NCI-H345 treated with DMSO at 0.1 percent for 48 hours (cell line): ENCODE measurements around the gene NECAB2.

Experiments
- DNase-seq: peaks from one replicate; lab custom pipeline; 2025; ENCODE audit not compliant: unreplicated experiment; lab: John Stamatoyannopoulos, UW

Gene NECAB2

DNA sequence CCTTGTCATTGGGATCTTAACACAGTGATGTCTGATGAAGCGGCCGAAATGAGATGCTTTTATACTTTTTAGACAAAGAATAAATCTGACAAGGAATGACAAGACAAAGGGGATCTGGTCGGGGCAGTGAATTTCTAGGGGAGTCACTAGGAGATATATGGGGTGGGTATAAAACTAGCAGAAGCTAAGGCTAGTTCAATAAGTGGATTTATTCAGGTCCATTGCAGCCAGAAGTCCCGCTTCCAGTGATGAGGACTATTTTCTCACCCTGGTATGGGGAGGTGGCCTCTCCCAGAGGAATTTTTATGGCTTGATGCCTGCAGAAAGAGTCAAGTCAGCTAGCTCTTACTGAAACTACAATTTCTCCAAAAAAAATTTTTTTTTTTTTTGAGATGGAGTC, 50.7 kb downstream of the NECAB2 start:
- DNase-seq, result no peak

DNA sequence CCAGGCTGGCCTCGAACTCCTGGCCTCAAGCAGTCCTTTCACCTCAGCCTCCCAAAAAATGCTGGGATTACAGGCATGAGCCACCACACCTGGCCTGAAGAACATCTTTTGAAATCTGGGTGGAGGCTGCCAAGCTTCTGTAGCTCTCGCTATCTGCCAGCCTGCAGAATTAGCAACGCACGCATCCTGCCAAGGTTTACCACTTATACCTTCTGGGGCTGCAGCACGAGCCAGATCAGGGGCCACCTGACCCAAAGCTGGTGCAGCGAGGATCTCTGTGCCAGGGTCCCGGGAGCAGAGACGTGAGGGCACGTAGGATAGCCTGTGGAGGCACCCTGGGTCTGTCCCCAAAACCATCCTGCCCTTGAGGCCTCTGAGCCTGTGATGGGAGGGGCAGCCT, 52.3 kb downstream of the NECAB2 start:
- no peak for DNase-seq

DNA sequence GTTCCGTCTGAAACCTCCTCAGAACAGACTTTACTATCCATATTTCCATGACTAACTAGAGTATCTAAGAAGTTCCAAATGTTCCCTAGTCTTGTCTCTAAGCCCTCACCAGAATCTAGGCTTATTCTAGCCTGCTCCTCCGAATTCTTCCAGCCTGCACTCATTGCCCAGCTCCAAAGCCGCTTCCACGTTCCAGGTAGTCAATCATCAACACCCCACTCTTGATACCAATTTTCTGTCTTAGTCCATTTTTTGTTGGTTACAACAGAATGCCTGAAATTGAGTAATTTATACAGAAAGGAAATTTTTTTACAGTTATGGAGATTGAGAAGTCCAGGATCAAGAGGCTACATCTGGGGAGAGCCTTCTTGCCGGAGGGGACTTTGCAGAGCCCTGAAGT, 53.4 kb downstream of the NECAB2 start:
- DNase-seq, result no peak

DNA sequence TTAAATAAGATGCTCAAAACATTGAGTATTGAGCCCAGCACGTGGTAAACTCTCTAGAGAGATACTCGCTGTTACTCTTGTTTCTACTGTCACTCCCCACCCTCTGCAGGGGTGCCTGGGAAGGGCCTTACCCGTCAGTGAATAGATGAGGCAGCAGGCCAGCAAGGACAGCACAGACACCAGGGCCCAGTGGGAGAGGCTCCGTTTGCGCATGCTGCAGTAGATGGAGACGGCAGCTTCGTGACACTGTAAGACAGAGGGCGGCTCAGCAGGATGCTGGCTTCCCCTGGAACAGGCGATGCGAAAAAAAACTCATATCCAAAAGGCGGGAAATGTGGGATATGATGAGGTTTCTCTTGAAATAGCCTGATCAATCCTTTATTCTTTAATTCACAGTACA, 54.6 kb downstream of the NECAB2 start:
- DNase-seq, result no peak

DNA sequence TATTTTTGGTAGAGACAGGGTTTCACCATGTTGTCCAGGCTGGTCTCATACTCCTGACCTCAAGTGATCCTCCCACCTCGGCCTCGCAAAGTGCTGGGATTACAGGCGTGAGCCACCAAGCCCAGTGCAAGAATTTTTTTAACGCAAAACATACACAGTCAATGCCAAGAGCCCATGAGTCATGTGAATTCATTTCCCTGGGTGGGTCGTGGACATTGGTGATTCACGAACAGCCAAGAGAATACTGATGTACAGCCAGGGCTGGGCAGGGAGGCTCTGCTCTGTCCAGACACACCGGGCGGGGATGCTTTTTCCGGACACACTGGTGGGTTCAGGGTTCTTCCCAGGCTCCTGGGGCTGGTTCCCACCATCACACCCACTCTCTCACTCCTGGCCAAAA, 56.8 kb downstream of the NECAB2 start:
- no peak for DNase-seq

DNA sequence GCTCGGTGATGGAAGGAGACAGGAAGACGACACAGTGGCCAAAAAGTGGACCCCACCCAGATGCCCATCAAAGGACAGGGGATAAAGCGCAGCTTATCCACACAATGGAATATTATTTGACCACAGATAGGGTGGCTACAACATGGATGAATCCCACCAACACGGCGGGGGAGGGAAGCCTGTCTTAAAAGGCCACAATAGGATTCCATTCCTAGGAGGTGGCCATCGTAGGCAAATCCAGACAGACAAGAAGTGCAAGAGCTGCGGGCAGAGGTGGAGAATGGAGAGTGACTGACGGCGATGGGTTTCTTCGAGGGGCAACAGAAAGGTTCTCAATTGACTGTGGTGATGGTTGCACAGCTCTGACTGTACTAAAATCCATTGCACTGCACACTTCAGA, 58.6 kb downstream of the NECAB2 start:
- DNase-seq, result no peak

DNA sequence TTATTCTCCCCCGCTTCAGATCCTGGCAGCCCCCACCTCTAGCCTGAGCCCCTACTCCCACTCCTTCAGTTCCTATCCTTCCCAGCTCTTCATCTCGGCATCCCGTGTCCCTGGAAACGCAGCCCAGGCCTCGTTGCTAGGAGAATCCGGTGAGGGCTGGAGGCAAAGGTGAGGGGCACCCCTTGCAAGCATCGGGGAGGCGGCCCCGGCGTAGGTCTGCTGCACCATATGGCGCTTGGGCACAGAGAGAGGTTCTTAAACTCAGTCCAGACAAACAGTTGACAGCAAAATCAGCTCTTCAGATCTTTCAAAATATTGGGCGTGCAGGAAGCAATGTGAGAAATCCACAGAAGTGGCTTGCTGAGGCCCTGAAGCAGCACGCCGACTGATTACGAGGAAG, 59.6 kb downstream of the NECAB2 start:
- DNase-seq, result no peak

DNA sequence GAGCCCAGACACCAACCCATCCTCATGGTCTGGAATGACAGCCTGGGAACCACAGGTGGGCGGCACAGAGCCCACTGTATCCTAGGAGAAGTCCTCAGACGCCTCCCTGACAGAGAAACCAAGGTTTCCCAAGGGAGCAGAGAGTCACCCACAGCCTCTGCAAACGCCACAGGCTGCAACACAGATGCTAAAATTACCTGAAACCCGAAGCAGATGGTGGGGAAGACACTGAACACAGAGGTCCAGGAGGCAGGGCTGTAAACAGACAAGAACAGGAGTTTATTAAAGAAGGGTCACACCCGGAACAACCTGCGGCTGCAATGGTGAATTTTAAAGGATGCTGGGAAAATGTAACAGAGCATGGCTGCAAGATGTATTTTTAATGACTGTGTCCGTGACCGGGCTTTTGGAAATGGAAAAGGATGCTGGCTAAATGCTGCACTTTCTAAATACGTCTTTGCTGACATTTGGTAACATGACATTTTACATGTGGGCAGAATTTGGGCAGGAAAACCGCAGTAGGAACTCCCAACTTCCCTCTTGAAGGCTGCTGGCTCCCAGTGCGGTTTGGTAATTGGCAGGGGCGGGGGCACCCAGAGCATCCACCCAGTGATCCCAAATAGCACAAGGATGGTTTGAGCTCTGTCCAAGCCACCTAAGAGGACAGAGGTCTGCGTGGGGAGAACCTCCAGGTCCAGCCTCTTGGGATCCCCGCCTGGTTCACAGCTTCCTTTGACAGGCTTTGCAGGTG, 61.4 kb downstream of the NECAB2 start:
- no peak for DNase-seq

DNA sequence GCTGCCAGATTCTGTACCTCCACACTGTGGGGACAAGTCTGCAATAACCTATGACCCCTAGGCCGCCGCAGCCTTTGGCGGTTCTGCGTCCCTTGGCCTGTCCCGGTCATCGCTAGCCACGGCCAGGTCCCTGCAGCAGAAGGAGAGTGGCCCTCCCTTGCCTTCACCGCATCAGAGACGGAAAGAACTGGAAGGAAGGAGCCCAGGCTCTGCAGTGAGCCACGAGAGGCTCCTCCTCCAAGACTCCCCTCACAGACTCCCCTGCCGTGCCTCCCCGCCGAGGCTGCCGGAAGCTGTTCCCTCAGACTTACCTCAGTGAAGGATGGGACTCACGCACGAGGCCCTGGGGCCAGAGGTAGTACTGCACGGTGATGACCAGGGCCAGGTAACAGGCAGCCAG, 63.5 kb downstream of the NECAB2 start:
- DNase-seq, result no peak

DNA sequence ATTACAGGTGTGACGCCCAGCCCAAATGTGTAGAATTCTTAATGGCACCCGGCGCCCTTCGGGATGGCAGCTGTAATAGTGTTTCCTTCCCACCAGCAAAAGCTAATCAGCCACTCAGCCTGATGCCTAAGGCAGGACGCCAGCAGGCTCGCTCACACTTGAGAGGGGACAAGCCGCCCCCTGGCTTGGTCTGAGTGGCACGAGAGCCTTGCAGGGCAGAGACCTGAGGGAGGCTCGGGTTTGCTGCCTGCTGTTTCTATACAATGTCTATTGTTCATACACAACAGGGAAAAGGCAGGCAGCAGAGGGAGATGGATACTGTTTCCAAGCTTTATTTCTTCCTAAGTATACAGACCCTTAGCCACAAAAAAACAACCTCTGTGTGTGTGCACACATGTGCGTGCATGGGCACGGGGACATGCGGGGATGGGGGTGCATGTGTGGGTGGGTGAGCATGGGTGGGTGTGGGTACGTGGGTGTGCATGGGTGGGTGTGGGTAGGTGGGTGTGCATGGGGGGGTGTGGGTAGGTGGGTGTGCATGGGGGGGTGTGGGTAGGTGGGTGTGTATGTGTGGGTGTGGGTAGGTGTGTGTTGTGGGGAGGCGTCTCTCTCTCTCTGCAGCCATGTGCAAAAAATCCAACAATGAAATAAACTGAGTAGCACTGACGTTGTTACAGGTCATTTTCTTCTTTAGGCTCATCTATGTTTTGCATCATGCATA, 64.6 kb downstream of the NECAB2 start:
- peak; percentile 68 for DNase-seq

DNA sequence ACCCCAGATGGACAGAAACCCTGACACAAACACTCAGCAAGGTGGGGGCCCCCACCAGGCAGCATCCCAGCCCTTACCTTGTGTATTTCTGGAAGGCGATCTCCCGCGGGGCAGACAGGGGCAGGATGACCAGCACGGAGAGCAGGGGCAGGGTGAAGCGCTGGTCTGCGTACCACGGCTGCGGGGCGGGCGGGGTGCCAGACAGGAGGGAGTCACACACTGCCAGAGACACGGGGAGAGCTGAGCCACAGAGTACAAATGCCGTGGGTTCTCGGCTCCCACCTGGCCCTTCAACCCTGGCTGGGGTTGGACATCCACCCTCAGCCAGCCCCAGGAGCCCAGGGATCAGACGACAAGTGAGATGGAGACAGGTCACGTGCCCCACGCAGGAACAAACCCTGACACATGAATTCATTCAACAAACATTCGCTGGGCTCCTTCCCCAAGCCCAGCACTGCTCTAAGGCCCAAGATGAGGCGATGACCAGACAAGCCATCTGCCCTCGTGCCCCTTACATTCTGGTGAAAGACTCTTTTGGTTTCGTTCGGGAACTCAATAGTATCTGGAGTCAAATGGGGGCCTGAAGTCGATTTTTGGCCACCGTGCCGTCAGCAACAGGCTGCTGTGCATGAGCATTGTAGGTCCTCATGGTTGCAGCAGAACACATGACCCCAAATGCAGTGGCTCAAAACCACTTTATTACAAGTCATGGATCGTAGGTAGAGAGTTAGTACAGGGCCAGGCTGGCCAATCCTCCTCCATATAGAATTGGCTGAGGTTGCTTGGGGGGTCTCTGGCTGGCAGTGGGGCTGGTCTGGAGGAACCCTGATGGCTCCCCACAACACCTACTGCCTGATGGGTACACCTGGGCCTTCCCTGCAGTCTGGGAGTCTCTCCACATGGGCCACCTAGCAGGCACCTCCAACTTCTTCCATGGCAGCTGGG, 65.5 kb downstream of the NECAB2 start:
- no peak for DNase-seq

DNA sequence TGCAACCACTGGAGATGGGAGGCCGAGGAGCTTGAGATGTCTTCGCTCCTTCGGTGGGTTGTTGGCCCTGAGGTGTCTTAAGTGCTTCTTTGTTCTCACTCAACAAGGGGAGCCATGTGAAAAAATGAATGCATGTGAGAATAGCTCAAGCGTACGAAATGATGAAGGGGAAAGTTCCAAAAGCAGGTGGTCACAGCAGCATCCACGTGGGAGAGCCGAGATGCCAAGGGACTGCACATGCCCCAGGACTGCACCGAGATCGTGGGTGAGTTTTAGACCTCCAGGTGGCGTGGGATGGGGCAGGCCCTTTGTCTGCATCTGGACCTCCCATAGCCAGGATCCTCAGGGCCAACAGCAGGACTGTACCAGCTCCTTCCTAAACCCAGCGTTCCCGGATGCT, 66.5 kb downstream of the NECAB2 start:
- DNase-seq, result no peak

DNA sequence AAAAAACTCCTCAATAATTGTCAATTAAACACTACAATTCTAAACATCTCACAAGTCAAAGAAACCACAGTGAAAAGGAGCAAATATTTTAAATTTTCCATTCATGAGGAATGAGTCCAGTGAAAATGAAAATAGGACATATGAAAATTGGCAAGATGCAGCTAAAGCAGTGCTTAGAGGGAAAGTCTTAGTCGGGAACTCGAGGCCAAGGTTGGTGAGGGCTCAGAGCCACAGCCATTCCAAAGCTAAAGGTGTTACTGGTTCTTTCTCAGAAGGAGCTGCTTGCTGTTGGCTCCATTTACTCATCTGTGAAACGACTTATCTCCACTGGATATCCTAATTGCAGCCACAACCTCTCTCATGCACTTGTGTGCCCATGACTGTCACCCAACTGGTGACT, 68.1 kb downstream of the NECAB2 start:
- no peak for DNase-seq

DNA sequence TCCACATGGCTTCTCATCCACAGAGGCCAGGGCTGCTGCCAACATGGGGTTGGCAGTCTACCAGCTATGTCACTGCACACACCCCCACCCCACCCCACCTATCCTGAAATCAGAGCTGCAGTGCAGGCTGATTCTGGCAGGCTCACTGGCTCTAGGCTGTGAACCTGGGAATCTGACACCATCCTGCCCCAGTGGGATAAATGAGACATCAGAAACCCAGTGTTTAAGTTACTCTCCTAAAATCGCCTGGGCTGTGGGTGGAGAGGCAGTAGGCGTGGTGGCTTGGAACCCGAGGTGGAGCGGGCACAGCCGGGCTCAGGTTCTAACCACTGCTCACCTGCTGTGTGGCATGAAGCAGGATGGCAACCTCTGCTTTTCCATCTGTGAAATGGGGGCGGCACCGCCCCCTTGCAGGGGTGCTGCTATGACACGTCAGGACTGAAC, 69.0 kb downstream of the NECAB2 start:
- DNase-seq, result no peak

DNA sequence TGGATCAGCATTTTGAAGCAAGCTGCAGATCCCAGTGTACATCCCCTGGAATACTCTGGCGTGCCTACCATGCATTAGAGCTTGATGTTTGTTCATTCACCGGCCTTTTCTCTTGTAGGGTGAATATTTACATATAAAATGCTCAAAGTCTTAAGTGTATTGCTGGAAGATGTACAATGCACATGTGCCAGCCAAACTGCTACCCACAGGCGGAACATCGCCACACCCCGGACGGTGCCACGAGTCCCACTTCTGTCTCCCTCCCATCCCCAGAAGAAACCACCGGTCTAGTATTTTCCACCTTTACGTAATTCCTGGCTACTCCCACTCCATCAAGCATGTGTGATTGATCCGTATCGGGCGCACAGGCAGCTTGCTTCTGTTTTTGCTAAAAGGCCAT, 70.4 kb downstream of the NECAB2 start:
- DNase-seq, result no peak

DNA sequence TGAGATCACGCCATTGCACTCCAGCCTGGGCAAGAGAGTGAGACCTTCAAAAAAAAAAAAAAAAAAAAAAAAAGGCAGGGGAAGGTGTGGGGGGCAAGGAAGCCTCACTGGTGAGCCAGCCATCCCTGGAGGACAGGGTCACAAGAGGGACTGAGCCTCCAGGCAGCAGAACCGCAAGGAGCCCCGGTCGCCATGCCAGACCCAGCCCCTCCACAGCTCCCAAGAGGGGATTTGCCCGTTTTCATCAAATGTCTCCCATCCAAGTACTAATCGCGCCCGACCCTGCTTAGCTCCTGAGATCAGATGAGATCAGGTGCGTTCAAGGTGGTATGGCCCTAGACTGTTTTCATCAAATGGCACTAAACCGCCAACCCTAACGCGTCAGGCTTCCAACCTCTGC, 71.7 kb downstream of the NECAB2 start:
- DNase-seq, result no peak

DNA sequence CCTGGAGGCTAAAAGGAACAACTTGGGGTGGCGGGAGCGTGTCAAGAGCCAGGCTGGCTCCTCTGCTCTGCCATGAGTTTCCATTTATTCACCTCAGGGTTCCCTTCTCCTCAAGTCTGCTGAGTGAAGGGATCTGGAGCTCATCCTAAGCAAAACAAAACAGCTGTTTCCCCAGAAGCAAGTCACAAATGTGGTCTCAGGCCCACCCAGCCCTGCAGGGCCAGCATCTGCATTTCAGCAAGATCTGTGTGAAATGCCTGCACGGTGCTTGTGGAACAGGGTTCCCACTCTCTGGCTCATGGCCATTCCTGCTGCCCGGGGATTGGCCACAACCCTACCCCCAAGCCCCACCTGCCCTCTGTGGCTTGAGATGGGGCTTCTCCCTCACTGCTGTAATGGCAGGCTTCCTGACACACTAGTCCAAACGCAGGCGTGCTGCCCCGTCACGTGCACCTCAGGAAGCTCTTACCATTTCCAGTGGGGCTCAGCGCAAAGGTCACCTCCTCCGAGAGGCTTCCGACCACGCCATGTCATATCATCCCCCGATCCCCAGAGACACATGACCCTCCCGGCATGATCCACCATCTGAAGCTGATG, 72.3 kb downstream of the NECAB2 start:
- no peak for DNase-seq

DNA sequence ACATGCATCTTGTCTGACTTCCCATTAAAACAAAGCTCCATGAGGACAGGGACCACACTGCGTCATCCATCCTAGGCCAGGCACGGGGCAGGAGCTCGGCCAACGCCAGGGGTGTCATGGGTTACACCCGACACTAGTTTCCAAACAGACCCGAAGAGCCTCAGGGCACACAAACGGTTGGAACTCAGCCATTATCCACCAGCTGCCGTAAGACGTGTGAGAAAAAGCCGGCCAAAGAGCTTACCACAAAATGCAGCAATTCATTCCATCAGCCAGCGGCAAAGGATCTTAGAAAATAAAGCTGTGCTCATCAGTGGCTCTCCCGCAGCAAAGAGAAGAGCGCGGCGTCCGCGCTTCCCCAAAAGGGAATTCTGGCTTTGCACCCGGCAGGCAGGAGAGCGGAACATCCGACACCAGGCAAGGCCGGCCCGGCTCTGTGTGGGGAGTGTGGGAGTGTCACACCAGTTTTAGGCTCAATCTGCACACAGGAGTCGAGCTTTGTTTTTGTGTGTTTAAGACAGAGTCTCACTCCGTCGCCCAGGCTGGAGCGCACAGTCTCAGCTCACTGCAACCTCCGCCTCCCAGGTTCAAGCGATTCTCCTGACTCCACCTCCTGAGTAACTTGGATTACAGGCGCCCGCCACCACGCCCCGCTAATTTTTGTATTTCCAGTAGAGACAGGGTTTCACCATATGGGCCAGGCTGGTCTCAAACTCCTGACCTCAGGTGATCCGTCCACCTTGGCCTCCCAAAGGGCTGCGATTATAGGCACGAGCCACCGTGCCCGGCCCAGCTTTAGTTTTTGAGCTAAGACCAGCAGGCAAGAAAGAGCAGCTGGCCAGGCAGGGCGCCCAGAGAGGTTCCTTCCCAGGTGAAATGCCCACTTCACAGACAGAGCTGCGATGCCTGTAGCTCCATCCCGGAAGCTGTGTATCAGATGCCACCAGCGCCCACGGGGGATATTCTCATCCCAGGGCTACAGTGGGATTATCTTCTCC, 73.1 kb downstream of the NECAB2 start:
- DNase-seq, result no peak

DNA sequence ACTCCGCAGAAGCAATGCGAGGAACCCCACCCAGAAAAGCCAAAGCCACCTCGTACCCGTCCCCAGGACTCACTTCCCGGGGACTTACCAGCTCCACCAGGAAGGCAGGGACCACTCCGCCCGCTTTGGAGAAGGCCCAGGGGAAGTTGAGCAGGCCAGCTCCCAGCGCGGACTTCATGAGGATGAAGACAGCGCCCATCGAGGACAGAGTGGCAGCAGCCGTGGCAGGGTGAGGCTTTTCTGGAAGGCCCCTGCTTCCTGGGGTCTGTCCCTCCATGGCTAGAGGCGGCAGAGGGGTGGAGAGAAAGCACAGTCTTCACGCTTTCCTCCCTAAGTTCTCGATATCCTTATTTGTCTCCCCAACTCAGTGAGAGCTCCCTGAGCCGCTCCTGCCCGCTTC, 73.8 kb downstream of the NECAB2 start:
- DNase-seq, result no peak

DNA sequence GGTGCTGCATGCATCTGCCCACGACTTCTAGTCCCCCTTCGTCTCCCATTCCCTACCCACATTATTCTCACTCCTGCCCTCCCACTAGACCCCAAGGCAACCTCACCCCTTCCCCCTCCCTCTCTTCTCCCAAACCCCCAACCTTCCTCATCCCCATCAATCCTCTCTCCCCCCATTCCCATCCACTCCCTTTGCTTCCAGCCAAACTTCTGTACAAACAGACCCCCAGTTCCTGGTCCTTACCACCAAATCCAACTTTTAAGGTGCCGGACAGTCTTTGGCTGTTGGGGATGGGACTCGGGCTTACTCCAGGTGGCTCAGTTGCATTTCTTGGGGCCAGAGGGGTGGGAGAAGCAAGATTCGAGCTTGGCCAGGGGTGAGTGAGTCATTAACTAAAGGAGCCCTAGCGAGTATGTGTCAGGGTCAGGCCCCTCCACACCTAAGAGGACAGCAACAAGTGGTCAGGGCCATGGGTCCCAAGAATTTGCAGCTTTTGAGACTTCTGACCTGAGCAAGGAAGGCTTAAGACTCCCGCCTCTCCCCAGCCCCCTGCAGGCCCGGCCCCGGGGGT, 74.3 kb downstream of the NECAB2 start, which contains the start of gene SLC38A8:
TSS of gene SLC38A8 (minus strand) at position 488 of the 571 bp plus-strand sequence. CDS start 638 bp downstream, outside the sequence.
- no peak for DNase-seq
